DMS153 (cell line): Measurements from ENCODE around the gene CD86.

Experiments used
- DNase-seq: peaks from one replicate; lab custom pipeline; 2025; lab: John Stamatoyannopoulos, UW

Gene CD86

GRCh38 chr3:122092460-122093165 lies 37.5 kb downstream of the CD86 start:
- no peak for DNase-seq

- DNase-seq, result no peak
These were observed 39.0 kb downstream of the CD86 start for GRCh38 chr3:122094125-122094524.

GRCh38 chr3:122094693-122095092 lies 39.5 kb downstream of the CD86 start:
- DNase-seq, result no peak

DNA sequence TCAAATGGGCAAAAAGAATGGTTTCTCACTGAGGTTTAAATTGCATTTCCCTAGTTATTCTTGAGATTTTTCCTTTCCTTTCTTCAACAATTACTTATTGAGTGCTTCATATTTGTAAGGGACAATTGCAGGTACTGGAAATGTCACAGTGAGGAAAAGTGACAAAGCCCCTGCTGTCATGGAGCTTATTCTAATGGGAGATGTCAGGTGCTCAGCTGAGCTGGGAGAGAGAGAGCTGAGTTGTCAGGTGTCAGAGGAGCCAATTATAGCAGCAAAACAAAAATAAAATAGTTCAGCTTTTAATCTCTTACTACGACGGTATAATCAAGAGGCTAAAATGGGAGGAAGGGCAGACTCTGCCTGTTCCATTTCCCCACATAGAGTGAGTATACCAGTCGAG lies 42.0 kb downstream of the CD86 start:
- DNase-seq, result no peak

DNA sequence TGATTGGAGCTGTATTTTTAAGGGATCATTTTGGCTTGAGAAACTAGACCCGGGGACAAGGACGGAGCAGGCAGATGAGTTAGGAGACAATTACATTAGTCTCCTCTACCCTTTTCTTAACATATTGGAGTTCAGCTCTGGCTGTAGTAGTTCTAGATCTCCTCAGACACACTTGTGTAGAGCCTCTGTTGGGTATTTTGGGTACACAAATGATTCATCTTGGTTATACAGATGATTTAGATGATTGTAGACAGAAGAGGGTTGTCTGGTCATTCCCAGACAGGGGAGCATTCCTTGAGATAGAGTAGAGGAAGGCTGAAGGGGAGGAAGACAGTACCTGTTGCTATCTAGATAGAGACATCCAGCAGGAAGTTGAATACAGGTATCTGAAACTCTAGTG lies 43.4 kb downstream of the CD86 start:
- DNase-seq, result no peak

DNA sequence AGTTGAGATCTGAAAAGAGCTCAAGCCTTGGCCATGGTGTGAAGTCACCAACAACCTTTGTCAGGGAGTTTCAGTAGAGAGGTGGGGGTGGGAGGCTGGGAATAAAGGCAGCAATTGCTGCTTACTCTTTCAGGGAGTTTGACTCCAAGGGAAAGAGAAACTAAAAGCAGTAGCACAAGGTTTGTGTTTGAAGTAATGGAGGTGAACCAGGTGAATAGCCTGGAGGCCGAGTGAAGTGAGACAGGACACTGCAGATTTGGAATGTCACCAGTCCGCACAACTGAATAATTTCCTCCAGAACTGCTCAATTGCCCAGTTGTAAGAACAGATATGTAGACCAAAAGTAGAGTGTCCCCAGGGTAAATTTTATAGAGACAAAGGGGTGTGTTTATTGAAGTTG lies 44.1 kb downstream of the CD86 start:
- no peak for DNase-seq

- no peak for DNase-seq
These were observed 44.9 kb downstream of the CD86 start for GRCh38 chr3:122100083-122100482.

- DNase-seq, result no peak
These were observed 45.7 kb downstream of the CD86 start for GRCh38 chr3:122100591-122101463.

DNA sequence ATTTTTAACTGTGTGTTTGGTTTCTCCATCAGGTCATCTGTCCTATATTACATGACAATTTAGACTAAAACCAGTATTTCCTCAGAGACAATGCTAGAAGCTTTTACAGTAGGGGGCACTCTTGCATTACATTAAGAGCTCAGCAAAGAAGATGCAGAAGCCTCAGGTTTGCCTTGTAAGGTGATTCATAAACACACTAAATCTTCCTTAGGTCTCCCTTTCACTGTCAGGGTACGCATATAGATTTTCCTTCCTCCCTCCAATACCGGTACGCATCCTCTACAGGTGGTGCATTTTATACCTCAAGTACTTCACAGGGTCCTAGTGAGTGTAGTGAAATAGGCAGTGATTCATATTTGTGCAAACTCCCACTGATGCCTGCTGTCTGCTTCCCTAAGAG lies 46.5 kb downstream of the CD86 start:
- DNase-seq, result peak; percentile 80

DNA sequence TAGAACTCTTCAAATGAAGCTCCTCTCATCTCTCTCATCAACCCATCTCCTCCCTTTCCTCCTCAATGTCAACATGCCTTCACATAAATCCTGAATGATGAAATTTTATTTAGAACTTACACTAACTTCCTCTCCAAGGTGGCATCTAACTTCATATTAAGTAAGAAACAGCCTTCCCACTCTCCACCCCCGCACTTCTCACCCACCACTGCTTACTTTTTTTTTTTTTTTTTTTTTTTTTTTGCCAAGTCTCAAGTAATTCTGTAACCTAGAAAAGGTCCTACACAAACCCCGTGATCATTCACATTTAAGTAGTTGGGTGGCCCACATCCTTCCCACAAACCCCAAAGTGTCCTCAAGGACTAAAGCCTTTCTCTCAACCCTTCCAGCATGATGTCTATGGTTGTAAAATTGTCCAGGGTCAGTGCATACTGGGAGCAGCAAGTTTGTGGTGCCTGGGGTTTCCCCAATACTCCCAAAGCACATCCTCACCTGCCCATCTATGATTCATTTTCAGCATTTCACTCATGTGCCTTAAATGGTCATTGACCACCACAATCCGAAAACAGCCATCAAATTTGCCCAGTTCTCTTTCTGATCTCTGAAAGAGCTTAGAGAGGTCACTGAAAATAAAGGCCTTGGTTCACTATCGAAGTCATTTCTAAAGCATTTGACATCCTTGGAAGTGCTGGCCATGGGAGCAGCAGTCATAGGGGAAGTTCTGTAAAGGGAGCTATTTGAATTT lies 47.2 kb downstream of the CD86 start:
- DNase-seq, result no peak

DNA sequence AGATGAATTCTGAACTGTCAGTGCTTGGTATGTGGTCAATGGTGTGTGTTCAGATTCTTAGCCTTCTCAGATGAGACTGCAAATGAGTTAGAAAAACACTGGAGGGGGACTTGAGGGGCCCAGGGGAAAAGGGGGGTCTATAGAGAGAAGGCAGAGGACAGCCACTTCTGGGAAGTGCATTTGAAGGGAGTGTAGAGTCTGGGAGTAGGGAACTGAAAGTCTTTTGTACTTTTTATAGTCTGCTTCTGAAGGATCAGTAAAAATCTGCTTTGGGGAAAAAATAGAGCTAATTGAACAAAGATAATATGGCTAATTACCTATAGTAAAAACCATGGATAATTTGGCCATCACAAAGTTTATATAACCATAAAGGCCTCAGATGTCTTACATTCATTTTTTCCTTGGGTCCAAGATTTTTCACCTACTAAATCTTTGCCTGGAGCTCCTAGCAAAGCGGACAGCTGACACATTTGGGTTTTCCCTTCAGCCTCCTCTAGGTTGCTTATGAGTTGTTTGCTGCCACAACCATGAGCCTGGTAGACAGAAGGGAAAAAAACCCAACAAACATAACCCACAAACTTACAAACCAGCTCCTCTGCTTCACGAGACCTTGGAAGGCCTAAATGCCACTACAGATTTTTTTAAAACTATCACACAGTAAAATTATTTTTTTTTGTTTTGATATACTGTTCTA lies 48.8 kb downstream of the CD86 start:
- no peak for DNase-seq

- no peak for DNase-seq
These were observed 49.5 kb downstream of the CD86 start for GRCh38 chr3:122104515-122105194.

GRCh38 chr3:122105626-122106025 lies 50.5 kb downstream of the CD86 start:
- peak; percentile 82 for DNase-seq

DNA sequence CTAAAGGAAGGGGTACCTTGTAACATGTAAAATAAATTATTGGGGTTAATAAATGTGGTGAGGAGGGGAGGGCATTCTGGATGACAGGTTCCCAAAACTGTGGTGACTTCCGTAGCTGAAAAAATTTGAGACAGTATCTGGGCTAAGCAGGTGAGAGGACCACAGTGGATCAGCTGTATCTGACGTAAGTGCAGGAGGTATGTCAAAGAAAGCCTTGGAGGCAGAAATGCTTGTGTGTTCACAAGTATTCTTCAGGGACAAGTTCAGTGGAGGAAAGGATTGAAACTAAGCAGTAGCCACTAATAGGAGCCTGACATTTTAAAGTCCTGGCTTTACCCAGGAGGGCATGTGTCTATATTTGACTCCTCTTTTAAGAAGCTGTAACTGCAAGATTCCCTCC lies 52.0 kb downstream of the CD86 start:
- DNase-seq, result no peak

DNA sequence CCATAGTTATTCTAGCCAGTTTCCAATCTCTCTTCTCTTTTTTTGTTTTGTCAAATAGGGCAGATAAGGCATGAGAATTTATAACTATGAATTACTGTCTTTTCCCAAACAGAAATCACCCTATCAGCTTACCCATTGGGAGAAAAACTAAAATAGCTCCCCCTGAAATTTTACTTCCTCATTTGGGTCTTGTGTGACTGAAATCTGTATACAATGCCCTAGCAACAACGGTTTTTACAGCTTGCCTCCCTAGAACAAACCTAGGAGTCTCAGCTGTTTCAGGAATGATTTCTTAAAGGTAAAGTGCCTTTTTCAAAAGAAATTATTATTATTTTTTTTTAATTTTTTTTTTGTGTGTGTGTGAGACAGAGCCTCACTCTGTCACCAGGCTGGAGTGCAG lies 56.8 kb downstream of the CD86 start:
- no peak for DNase-seq

DNA sequence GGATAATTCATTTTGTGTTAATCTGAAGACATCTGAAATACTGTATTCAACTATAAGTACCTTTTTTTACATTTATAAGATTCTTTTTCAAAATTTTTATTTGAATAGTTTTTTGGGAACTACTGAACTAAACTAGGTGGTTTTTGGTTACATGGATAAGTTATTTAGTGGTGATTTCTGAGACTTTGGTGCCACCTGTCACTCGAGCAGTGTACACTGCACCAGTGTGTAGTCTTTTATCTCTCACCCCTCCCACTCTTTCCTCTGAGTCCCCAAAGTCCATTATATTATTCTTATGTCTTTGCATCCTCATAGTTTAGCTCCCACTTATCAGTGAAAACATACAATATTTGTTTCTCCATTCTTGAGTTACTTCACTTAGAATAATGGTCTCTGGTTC lies 57.6 kb downstream of the CD86 start:
- no peak for DNase-seq

- no peak for DNase-seq
These were observed 68.7 kb downstream of the CD86 start for GRCh38 chr3:122123850-122124249.

DNA sequence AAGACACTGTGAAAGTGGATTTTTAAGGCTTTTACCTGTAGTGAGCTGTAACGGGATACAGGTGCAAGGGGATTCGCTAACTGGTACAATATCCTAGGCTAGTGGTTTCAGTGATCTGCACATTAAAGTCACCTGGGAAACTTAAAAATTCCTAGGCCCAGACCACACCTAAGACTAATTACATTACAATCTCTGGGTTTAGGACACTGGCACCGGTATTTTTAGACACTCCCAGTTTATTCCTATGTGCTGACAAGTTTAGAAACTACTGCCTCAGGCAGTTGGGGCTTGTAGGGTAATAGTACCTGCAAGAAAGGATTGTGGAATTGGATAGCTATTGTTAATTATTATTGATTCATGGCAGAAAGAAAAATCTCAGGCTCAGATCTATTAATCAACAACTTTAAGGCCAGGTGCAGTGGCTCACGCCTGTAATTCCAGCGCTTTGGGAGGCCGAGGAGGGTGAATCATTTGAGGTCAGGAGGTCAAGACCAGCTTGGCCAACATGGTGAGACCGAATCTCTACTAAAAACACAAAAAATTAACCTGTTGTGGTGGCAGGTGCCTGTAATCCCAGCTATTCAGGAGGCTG lies 77.9 kb downstream of the CD86 start:
- DNase-seq, result no peak

- no peak for DNase-seq
These were observed 91.3 kb downstream of the CD86 start for GRCh38 chr3:122146466-122146865.

- DNase-seq, result no peak
These were observed 93.9 kb downstream of the CD86 start for GRCh38 chr3:122148941-122149627.

DNA sequence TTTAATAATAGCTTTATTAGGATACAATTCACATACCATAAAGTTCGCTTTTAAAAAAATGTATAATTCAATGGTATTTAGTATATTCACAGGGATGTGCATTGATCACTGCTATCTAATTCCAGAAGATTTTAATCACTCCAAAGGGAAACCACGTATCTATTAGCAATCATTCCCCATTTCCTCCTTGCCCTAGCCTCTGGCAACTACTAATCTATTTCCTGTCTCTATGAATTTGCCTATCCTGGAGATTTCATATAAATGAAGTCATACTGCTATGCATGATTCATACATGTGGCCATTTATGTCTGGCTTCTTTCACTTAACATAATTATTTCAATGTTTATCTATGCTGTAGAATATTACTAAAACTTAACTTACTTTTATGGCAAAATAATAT lies 96.3 kb downstream of the CD86 start:
- DNase-seq, result no peak
